HepG2 (cell line): ENCODE results near the gene PRDX2. TPM values are rescaled to one million over a fixed set of nuclear protein-coding genes. Genes with fewer than 3 reads are reported as not detected.

Source experiments
- BORCS8-MEF2B ChIP-seq: sonication (generic); formaldehyde crosslinking; IDR thresholded peaks from 2 replicates; pipeline ENCODE4 v1.8.0; 2022; ENCODE audit warnings: mild to moderate bottlenecking, missing genetic modification reagents
- CCDC6 ChIP-seq: sonication (generic); formaldehyde crosslinking; IDR thresholded peaks from 2 replicates; pipeline ENCODE4 v1.8.1; 2022; ENCODE audit warnings: mild to moderate bottlenecking, missing genetic modification reagents, moderate library complexity
- EED ChIP-seq: sonication (generic); formaldehyde crosslinking; IDR thresholded peaks from 2 replicates; pipeline ENCODE4 v1.5.0; 2020; ENCODE audit warnings: mild to moderate bottlenecking, missing genetic modification reagents
- GLI4 ChIP-seq: sonication (generic); formaldehyde crosslinking; IDR thresholded peaks from 2 replicates; pipeline ENCODE4 v1.5.1; 2020; ENCODE audit warnings: missing genetic modification reagents, mild to moderate bottlenecking, moderate library complexity, borderline replicate concordance
- MTA1 ChIP-seq: sonication (generic); formaldehyde crosslinking; IDR thresholded peaks from 2 replicates; pipeline ENCODE4 v1.4.0; 2020; ENCODE audit warnings: missing genetic modification reagents, mild to moderate bottlenecking, borderline replicate concordance
- MTF2 ChIP-seq: sonication (generic); formaldehyde crosslinking; IDR thresholded peaks from 2 replicates; pipeline ENCODE4 v1.5.0; 2020; ENCODE audit warnings: missing genetic modification reagents, borderline replicate concordance
- ZBTB20 ChIP-seq: sonication (generic); formaldehyde crosslinking; IDR thresholded peaks from 2 replicates; pipeline ENCODE4 v1.8.1; 2023; ENCODE audit warnings: missing genetic modification reagents, low read depth, mild to moderate bottlenecking, borderline replicate concordance
- ZBTB7B ChIP-seq: sonication (generic); formaldehyde crosslinking; IDR thresholded peaks from 2 replicates; pipeline ENCODE4 v1.4.0; 2020; ENCODE audit warnings: missing genetic modification reagents
- ZFX ChIP-seq: sonication (generic); formaldehyde crosslinking; IDR thresholded peaks from 2 replicates; pipeline ENCODE4 v1.4.0; 2020; ENCODE audit warnings: mild to moderate bottlenecking, low read depth, missing genetic modification reagents, moderate library complexity
- ZNF180 ChIP-seq: sonication (generic); formaldehyde crosslinking; IDR thresholded peaks from 2 replicates; pipeline ENCODE4 v1.4.0; 2020; ENCODE audit warnings: low read depth, missing genetic modification reagents, borderline replicate concordance
- ZNF350 ChIP-seq: sonication (generic); formaldehyde crosslinking; IDR thresholded peaks from 2 replicates; pipeline ENCODE4 v1.4.0; 2020; ENCODE audit warnings: mild to moderate bottlenecking, low read depth, missing genetic modification reagents, borderline replicate concordance
- ZNF451 ChIP-seq: sonication (generic); formaldehyde crosslinking; IDR thresholded peaks from 2 replicates; pipeline ENCODE4 v1.5.0; 2020; ENCODE audit warnings: mild to moderate bottlenecking, missing genetic modification reagents
- ZNF543 ChIP-seq: sonication (generic); formaldehyde crosslinking; IDR thresholded peaks from 2 replicates; pipeline ENCODE4 v1.4.0; 2020; ENCODE audit warnings: mild to moderate bottlenecking, missing genetic modification reagents
- ZNF589 ChIP-seq: sonication (generic); formaldehyde crosslinking; conservative IDR thresholded peaks from 2 replicates; pipeline ENCODE4 v1.8.0; 2022; ENCODE audit warnings: mild to moderate bottlenecking, moderate library complexity, missing genetic modification reagents
- ZNF782 ChIP-seq: sonication (generic); formaldehyde crosslinking; IDR thresholded peaks from 2 replicates; pipeline ENCODE4 v1.4.0; 2020; ENCODE audit warnings: missing genetic modification reagents, mild to moderate bottlenecking, borderline replicate concordance
- polyA plus RNA-seq, 8 experiments: library from polyadenylated mRNA; depleted of rRNA in 3 of 8; stranded (reverse) in 7 of 8; unstranded in 1 of 8; fragments of >200 nt; fragmentation: Illumina TruSeq in 4 of 8; extraction: Trizol in 4 of 8; gene quantifications; 2 replicates each; pipeline versions ENCODE4 v1.2.1 to v1.2.3, GENCODE V29; 2011 to 2016; ENCODE audit warnings: low read depth in 4 of 8, missing spikeins in 1 of 8, mixed read lengths in 1 of 8; ENCODE audit not compliant: insufficient read depth in 1 of 8
- total RNA-seq, 5 experiments: library from RNA; depleted of rRNA; stranded (reverse); fragments of >200 nt; fragmentation: Illumina TruSeq; extraction: Trizol; gene quantifications; 2 replicates each; pipeline ENCODE4 v1.2.3, GENCODE V29; 2016; ENCODE audit warnings: low read depth in 1 of 5
- TF ChIP-seq, protein P1 (sequence below): fragments of 450-650 bp; IDR thresholded peaks from 2 replicates; pipeline ENCODE4 v1.6.1; 2016
- TF ChIP-seq, protein P2 (sequence below): sonication (generic); formaldehyde crosslinking; IDR thresholded peaks from 2 replicates; pipeline ENCODE4 v1.4.0; 2020; ENCODE audit warnings: mild to moderate bottlenecking, missing genetic modification reagents
- TF ChIP-seq, protein P3 (sequence below): sonication (generic); formaldehyde crosslinking; IDR thresholded peaks from 2 replicates; pipeline ENCODE4 v1.4.0; 2020; ENCODE audit warnings: mild to moderate bottlenecking, missing genetic modification reagents
- TF ChIP-seq, protein P4 (sequence below): sonication (generic); formaldehyde crosslinking; IDR thresholded peaks from 2 replicates; pipeline ENCODE4 v1.8.0; 2022; ENCODE audit warnings: mild to moderate bottlenecking, missing genetic modification reagents; ENCODE audit not compliant: insufficient replicate concordance
- TF ChIP-seq, protein P5 (sequence below): sonication (generic); formaldehyde crosslinking; IDR thresholded peaks from 2 replicates; pipeline ENCODE4 v1.9.0; 2021; ENCODE audit warnings: missing genetic modification reagents, mild to moderate bottlenecking, borderline replicate concordance

The PRDX2 gene
- total and polyA plus RNA-seq, 2 of the 13 experiments (the other 11 are each of a cell fraction or from before 2014, with no cell fraction given): 218 to 381 TPM

DNA sequence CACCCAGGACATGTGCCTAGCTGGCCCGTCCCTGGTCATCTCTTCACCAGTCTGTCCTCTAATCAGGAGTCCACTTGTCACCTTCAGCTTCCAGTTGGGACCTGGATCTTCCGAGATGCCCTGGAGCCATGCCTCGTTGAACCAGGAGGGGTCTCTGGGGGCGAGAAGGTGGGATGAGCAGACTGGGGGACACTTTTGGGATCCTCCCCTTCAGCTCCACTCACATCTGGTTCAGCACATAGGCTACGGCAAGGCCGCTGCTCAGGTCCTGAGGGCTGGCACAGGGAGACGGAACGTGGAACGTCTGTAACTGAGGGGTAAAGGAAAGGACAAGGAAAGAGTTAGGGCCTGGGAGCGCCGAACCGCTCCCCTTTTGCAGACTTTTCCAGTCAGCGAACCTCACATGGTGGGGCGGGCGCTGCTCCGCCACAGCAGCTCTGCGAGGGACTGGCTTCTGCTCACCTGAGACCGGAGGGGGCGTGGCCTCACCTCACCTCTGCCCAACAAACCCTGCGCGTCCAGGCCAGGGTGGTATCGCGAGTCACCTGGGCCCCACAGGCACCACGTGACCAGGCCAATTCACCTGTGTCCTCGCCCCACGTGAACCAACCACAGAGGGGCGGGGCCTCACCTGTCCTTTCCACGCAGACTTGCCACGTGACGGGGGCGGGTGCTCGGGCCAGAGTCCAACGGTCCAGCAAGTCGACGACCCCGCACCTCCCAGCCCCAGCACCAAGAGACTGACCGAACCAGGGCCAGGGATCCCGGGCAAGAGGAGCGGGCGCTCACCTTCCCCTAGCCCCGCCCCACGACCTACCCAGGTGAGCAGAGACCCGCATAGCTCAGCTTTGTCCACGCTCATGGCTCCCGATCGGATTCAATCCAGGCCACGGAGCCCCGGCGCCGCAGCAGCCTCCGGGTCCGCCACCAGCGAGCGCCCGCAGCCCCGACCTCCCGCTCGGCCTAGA, 26.7 kb downstream of the PRDX2 start, which contains the start of gene HOOK2 (continued):
- TF ChIP-seq ZBTB20 (0 out of 2 replicates have a peak, but pooled peaks have one; percentile 5), MTA1 (CRISPR knock-in tag) (0 out of 2 replicates have a peak, but pooled peaks have one; percentile 55), ZBTB7B (CRISPR knock-in tag) (no peak), ZNF451 (CRISPR knock-in tag) (peak; percentile 28), ZNF543 (CRISPR knock-in tag) (0 out of 2 replicates have a peak, but pooled peaks have one; percentile 30), ZNF180 (CRISPR knock-in tag) (no peak), ZNF350 (CRISPR knock-in tag) (no peak), ZNF782 (CRISPR knock-in tag) (no peak), ZNF589 (CRISPR knock-in tag) (no peak), MTF2 (CRISPR knock-in tag) (0 out of 2 replicates have a peak, but pooled peaks have one; percentile 43), CCDC6 (CRISPR knock-in tag) (no peak), GLI4 (CRISPR knock-in tag) (no peak), EED (CRISPR knock-in tag) (peak; percentile 92; the same call in 1 of the 2 replicates), BORCS8-MEF2B (CRISPR knock-in tag) (peak; percentile 71; the same call in 1 of the 2 replicates), ZFX (peak; percentile 74)
- TF ChIP-seq, protein P1, sequence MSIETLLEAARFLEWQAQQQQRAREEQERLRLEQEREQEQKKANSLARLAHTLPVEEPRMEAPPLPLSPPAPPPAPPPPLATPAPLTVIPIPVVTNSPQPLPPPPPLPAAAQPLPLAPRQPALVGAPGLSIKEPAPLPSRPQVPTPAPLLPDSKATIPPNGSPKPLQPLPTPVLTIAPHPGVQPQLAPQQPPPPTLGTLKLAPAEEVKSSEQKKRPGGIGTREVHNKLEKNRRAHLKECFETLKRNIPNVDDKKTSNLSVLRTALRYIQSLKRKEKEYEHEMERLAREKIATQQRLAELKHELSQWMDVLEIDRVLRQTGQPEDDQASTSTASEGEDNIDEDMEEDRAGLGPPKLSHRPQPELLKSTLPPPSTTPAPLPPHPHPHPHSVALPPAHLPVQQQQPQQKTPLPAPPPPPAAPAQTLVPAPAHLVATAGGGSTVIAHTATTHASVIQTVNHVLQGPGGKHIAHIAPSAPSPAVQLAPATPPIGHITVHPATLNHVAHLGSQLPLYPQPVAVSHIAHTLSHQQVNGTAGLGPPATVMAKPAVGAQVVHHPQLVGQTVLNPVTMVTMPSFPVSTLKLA: peak; percentile 60
- TF ChIP-seq, protein P2, sequence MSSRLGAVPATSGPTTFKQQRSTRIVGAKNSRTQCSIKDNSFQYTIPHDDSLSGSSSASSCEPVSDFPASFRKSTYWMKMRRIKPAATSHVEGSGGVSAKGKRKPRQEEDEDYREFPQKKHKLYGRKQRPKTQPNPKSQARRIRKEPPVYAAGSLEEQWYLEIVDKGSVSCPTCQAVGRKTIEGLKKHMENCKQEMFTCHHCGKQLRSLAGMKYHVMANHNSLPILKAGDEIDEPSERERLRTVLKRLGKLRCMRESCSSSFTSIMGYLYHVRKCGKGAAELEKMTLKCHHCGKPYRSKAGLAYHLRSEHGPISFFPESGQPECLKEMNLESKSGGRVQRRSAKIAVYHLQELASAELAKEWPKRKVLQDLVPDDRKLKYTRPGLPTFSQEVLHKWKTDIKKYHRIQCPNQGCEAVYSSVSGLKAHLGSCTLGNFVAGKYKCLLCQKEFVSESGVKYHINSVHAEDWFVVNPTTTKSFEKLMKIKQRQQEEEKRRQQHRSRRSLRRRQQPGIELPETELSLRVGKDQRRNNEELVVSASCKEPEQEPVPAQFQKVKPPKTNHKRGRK: no peak
- TF ChIP-seq, protein P3, sequence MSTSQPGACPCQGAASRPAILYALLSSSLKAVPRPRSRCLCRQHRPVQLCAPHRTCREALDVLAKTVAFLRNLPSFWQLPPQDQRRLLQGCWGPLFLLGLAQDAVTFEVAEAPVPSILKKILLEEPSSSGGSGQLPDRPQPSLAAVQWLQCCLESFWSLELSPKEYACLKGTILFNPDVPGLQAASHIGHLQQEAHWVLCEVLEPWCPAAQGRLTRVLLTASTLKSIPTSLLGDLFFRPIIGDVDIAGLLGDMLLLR (CRISPR knock-in tag): 0 out of 2 replicates have a peak, but pooled peaks have one; percentile 46
- TF ChIP-seq, protein P4, sequence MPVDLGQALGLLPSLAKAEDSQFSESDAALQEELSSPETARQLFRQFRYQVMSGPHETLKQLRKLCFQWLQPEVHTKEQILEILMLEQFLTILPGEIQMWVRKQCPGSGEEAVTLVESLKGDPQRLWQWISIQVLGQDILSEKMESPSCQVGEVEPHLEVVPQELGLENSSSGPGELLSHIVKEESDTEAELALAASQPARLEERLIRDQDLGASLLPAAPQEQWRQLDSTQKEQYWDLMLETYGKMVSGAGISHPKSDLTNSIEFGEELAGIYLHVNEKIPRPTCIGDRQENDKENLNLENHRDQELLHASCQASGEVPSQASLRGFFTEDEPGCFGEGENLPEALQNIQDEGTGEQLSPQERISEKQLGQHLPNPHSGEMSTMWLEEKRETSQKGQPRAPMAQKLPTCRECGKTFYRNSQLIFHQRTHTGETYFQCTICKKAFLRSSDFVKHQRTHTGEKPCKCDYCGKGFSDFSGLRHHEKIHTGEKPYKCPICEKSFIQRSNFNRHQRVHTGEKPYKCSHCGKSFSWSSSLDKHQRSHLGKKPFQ: no peak
- TF ChIP-seq, protein P5, sequence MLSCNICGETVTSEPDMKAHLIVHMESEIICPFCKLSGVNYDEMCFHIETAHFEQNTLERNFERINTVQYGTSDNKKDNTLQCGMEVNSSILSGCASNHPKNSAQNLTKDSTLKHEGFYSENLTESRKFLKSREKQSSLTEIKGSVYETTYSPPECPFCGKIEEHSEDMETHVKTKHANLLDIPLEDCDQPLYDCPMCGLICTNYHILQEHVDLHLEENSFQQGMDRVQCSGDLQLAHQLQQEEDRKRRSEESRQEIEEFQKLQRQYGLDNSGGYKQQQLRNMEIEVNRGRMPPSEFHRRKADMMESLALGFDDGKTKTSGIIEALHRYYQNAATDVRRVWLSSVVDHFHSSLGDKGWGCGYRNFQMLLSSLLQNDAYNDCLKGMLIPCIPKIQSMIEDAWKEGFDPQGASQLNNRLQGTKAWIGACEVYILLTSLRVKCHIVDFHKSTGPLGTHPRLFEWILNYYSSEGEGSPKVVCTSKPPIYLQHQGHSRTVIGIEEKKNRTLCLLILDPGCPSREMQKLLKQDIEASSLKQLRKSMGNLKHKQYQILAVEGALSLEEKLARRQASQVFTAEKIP (CRISPR knock-in tag): no peak
